Heart left ventricle (tissue), 13 donors: ENCODE results near the gene PLEKHA1.

Experiments used
- POLR2A ChIP-seq, 2 donors: fragments of 450-650 bp; IDR thresholded peaks; one replicate each; pipeline ENCODE4 v1.6.1; 2017; ENCODE audit warnings: antibody characterized with exemption in 2 of 2, mild to moderate bottlenecking in 2 of 2, moderate library complexity in 2 of 2
- TF ChIP-seq, protein P1 (sequence below), 12 donors: fragments of 200-600 bp; sonication (generic) in 4 of 12; IDR thresholded peaks; one replicate each; pipeline versions ENCODE4 v1.5.0 to v1.8.0; 2018 to 2022; ENCODE audit warnings: antibody characterized with exemption in 12 of 12, mild to moderate bottlenecking in 5 of 12
- donor health status: ischemic (EF 13 %, LVEDD 7.1; RV severe dilation, severe dysfunction).
- donor health status: DM: no; HTN: yes; CAD: no.
- donor health status: DM: no; HTN: no; CAD: no.
- donor health status: ischemic (EF 25% LVEDD 6.9; RV normal size, moderate dysfunction).
- donor health status: ischemic (EF 25% LVEDD 5.7; RV mildly dilated, moderate dysfunction).
- donor health status: ischemic (EF 35%, LVEDD 5.7; RV mildly dilated, moderate dysfunction).
- donor health status: nonischemic (EF 11% LVEDD 7.7; RV severe dilation, severe dysfunction).
- donor health status: DM: yes; HTN: yes; CAD: no.
- donor health status: PGD.
- donor health status: ischemic (EF 29% LVEDD 5.4; RV normal size, mild dysfunction).
- donor health status: nonischemic (EF 23%, LVEDD 6.1; RV moderate dilation, normal function).

DNA sequence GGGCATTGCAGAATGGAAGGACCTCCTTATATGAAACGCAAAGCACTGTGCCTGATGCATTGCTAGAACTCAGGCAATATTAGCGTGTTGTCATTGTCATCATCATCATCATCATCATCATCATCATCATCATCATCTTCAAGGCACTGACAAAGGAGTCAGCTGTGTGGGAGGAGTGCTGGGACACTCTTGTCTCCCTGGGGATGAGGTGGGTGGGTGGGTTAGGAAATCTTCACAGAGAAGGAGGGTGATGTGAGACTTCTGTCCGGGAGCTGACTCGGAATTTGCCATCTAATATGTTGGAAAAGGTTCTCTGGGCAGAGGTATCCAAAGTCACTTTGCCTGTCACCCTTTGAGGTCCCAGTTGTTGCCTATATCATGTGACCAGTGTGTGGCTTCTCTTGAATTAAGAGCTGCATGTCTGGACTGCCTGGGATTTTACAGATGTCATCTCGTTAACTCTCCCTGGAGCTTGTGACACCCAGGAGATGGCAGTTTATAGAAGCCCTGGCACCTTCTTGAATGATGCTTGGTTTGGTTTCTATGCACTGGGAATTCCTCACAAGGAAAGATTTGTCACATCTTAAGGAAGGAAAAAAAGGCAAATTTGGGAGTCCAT lies 93.9 kb downstream of the PLEKHA1 start:
- TF ChIP-seq, protein P1, sequence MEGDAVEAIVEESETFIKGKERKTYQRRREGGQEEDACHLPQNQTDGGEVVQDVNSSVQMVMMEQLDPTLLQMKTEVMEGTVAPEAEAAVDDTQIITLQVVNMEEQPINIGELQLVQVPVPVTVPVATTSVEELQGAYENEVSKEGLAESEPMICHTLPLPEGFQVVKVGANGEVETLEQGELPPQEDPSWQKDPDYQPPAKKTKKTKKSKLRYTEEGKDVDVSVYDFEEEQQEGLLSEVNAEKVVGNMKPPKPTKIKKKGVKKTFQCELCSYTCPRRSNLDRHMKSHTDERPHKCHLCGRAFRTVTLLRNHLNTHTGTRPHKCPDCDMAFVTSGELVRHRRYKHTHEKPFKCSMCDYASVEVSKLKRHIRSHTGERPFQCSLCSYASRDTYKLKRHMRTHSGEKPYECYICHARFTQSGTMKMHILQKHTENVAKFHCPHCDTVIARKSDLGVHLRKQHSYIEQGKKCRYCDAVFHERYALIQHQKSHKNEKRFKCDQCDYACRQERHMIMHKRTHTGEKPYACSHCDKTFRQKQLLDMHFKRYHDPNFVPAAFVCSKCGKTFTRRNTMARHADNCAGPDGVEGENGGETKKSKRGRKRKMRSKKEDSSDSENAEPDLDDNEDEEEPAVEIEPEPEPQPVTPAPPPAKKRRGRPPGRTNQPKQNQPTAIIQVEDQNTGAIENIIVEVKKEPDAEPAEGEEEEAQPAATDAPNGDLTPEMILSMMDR (IDR thresholded peaks at IDR 0.05), result no peak
- no peak for TF ChIP-seq POLR2A (IDR thresholded peaks at IDR 0.05)
